B cell (primary cell): Measurements from ENCODE around the gene TFDP1. TPM values are rescaled to one million over a fixed set of nuclear protein-coding genes. Genes with fewer than 3 reads are reported as not detected.

Source experiments
- ATAC-seq: fragments of 200-7000 bp; cut with Tn5 transposase; one replicate; pipeline ENCODE4 v1.10.0; 2021; ENCODE audit warnings: low read depth, mild to moderate bottlenecking, moderate number of reproducible peaks, moderate library complexity
- CTCF ChIA-PET: fragments of 350-600 bp; sonication (Branson Sonifier 250); formaldehyde crosslinking; loops from one replicate; lab custom pipeline; 2021; ENCODE audit warnings: antibody characterized with exemption, inconsistent platforms; lab: Charles Lee
- POLR2A ChIA-PET: fragments of 350-600 bp; sonication (Branson Sonifier 250); formaldehyde crosslinking; loops from one replicate; lab custom pipeline; 2021; ENCODE audit warnings: antibody characterized with exemption; lab: Charles Lee
- DNase-seq: peaks from one replicate; pipeline ENCODE4 v3.0.0; 2013
- H2AFZ ChIP-seq: 2 replicates; pipeline ENCODE4 v1.6.1; 2012; ENCODE audit warnings: mild to moderate bottlenecking, low read depth, low read length; ENCODE audit not compliant: insufficient read depth, poor library complexity, severe bottlenecking
- H3K27ac ChIP-seq, 2 donors: 1 replicate in 1 of 2; 2 replicates in 1 of 2; pipeline ENCODE4 v1.5.1; 2012 to 2013; ENCODE audit warnings: low read length in 2 of 2, mild to moderate bottlenecking in 2 of 2, moderate library complexity in 1 of 2
- H3K27me3 ChIP-seq, 4 experiments: fragments of 200-600 bp in 1 of 4; sonication (generic) in 1 of 4; replicated peaks in 1 of 4; 1 replicate in 2 of 4; 2 replicates in 2 of 4; pipeline versions ENCODE4 v1.6.1 to v1.7.0; 2013 to 2016; ENCODE audit warnings: low read length in 3 of 4, mild to moderate bottlenecking in 2 of 4, mixed read lengths in 1 of 4, moderate library complexity in 1 of 4; ENCODE audit not compliant: insufficient read depth in 4 of 4, control insufficient read depth in 3 of 4; ENCODE audit errors: control extremely low read depth in 1 of 4
- H3K36me3 ChIP-seq, 2 experiments: replicated peaks in 1 of 2; 1 replicate in 1 of 2; 2 replicates in 1 of 2; pipeline versions ENCODE4 v1.6.1 to v1.7.1; 2013; ENCODE audit warnings: low read length in 1 of 2; ENCODE audit not compliant: insufficient read depth in 2 of 2, control insufficient read depth in 1 of 2; ENCODE audit errors: control extremely low read depth in 1 of 2, extremely low read depth in 1 of 2
- H3K4me1 ChIP-seq, 2 donors: fragments of 200-600 bp in 1 of 2; sonication (generic) in 1 of 2; 1 replicate in 1 of 2; 2 replicates in 1 of 2; pipeline versions ENCODE4 v1.5.1 to v1.6.1; 2013 to 2017; ENCODE audit warnings: low read length in 2 of 2; ENCODE audit not compliant: control insufficient read depth in 2 of 2, insufficient read depth in 2 of 2
- H3K4me2 ChIP-seq: replicated peaks from 2 replicates; pipeline ENCODE3; 2012; ENCODE audit warnings: mild to moderate bottlenecking, low read depth, low read length; ENCODE audit not compliant: poor library complexity, severe bottlenecking
- H3K4me3 ChIP-seq, 5 experiments: fragments of 200-600 bp in 1 of 5; sonication (generic) in 1 of 5; 1 replicate in 3 of 5; 2 replicates in 2 of 5; pipeline versions ENCODE4 v1.5.1 to v1.7.0; 2011 to 2016; ENCODE audit warnings: low read length in 4 of 5, mild to moderate bottlenecking in 4 of 5, low read depth in 2 of 5, control low read depth in 1 of 5, moderate library complexity in 1 of 5; ENCODE audit not compliant: insufficient read depth in 1 of 5; ENCODE audit errors: control extremely low read depth in 1 of 5, extremely low read depth in 1 of 5
- H3K79me2 ChIP-seq: fragments of 200-600 bp; sonication (generic); one replicate; pipeline ENCODE4 v1.6.0; 2016; ENCODE audit warnings: low read length; ENCODE audit not compliant: control insufficient read depth, insufficient read depth
- H3K9ac ChIP-seq: fragments of 200-600 bp; sonication (generic); 2 replicates; pipeline ENCODE4 v1.6.1; 2017; ENCODE audit warnings: mild to moderate bottlenecking, low read length, moderate library complexity
- H3K9me3 ChIP-seq, 3 donors: one replicate each; pipeline versions ENCODE4 v1.6.1 to v1.7.1; 2013; ENCODE audit warnings: low read length in 2 of 3; ENCODE audit not compliant: control insufficient read depth in 2 of 3, insufficient read depth in 1 of 3; ENCODE audit errors: control extremely low read depth in 1 of 3
- H4K20me1 ChIP-seq: 2 replicates; pipeline ENCODE4 v1.6.0; 2012; ENCODE audit warnings: mild to moderate bottlenecking, low read length; ENCODE audit not compliant: insufficient read depth, control insufficient read depth, poor library complexity, severe bottlenecking
- H3K27ac Mint-ChIP-seq: one replicate; pipeline ENCODE4 v1.8.0; 2021; ENCODE audit warnings: mixed read lengths
- H3K27me3 Mint-ChIP-seq: one replicate; pipeline ENCODE4 v1.8.0; 2021; ENCODE audit warnings: mixed read lengths
- H3K4me1 Mint-ChIP-seq: one replicate; pipeline ENCODE4 v1.8.0; 2021; ENCODE audit warnings: mixed read lengths
- H3K4me3 Mint-ChIP-seq: one replicate; pipeline ENCODE4 v1.8.0; 2021; ENCODE audit warnings: mixed read lengths
- H3K9me3 Mint-ChIP-seq: one replicate; pipeline ENCODE4 v1.8.0; 2022; ENCODE audit warnings: mixed read lengths; ENCODE audit not compliant: insufficient read depth
- CTCF ChIP-seq: fragments of 200-600 bp; IDR thresholded peaks from one replicate; pipeline ENCODE4 v1.8.0; 2022; ENCODE audit warnings: antibody characterized with exemption, mild to moderate bottlenecking
- EZH2 ChIP-seq: IDR thresholded peaks from 2 replicates; pipeline ENCODE4 v1.6.1; 2012; ENCODE audit warnings: borderline replicate concordance, low read depth, mild to moderate bottlenecking, moderate library complexity, low read length; ENCODE audit not compliant: insufficient read depth, poor library complexity, severe bottlenecking
- WGBS: methylation state at CpG from one replicate; pipeline ENCODE4 v1.1.5; 2013; ENCODE audit warnings: missing lambda C conversion rate; ENCODE audit not compliant: insufficient coverage; 5-methylcytosine and 5-hydroxymethylcytosine counted together
- intact Hi-C: fragments of 100-400 bp; cut with micrococcal nuclease; formaldehyde crosslinking; loops from one replicate; pipeline ENCODE4 v1.10.0; 2022
- polyA plus RNA-seq: library from polyadenylated mRNA; depleted of rRNA; stranded (reverse); fragments of >200 nt; gene quantifications from 2 replicates; pipeline ENCODE4 v1.2.3, GENCODE V29; 2012
- total RNA-seq, 2 donors: library from RNA; stranded (reverse); fragments of 120-200 nt in 1 of 2; gene quantifications; 1 replicate in 1 of 2; 2 replicates in 1 of 2; pipeline versions ENCODE4 v1.2.3 to v1.2.4, GENCODE V29; 2013 to 2022

TFDP1 gene
- total and polyA plus RNA-seq, 2 donors (not counting 1 experiment from before 2014, with no cell fraction given), result 19.1 to 31.1 TPM

DNA sequence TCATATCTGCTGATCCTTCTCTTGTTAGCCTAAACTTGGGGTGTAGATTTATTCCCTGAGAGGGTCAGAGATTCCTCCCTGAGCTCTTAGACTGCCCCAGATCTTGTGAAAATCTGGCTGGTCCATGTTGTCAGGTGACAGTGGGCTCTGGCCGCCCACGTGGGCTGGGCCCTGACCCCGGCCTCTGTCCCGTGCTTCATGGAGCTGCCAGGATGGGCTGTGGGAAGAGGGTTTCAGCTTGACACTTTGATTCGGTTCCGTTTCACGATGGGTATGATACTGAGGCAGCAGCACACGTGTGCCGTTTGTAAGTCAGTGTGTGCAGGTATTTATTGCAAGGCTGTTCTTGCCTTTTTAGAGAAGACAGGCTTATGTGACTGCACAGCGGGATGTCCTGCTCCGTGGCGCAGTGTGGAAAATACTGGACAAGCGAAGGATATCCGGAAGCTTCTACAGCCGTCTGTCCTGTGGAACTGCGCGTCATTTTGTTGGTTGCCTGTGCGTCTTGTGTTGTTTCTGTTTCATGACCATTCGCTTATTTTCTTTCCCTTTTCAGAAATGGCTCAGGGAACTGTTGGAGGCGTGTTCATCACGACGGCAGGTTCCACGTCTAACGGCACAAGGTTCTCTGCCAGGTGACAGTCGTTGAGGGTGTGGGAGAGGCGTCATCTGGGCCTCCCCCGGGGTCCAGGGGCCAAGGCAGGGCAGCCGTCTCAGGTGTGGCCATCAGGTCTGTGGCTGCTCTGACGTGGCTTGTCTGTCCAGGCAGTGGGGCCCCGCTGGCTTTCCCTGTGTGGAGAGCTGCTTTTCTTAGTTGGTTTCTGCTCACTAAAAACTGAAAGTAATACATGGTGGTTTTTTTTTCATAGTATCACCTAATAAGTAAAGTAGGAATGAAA, 53.0 kb downstream of the TFDP1 start:
- intact Hi-C loops, result no loop called here
- POLR2A ChIA-PET, result no interaction called here
- no peak for TF ChIP-seq CTCF
- TF ChIP-seq EZH2, result no peak
- Histone ChIP-seq H3K4me2 (no peak overlapping the region), H3K27me3 (no peaks in the 10 kb centered on the region), H3K79me2 (no peaks in the 10 kb centered on the region), H3K4me3 (no peak overlapping the region), H2AFZ (no peak overlapping the region), H3K27ac (no peak overlapping the region), H3K9me3 (peaks cover 0 to 3% (median under 1%) of the 10 kb centered on the region in 3 donors), H3K9ac (no peak overlapping the region), H4K20me1 (no peaks in the 10 kb centered on the region), H3K4me1 (no peaks in the 10 kb centered on the region), H3K36me3 (peaks cover 0 to 71% of the 10 kb centered on the region in 2 experiments)
- 97% methylated on average over 28 of the region's 30 CpGs for WGBS
- H3K4me3 Mint-ChIP-seq, result no peak overlapping the region
- peaks cover 3% of the 10 kb centered on the region for H3K4me1 Mint-ChIP-seq
- CTCF ChIA-PET, result no interaction called here
- no peaks in the 10 kb centered on the region for H3K9me3 Mint-ChIP-seq
- ATAC-seq (no peak), DNase-seq (no peak)
- H3K27ac Mint-ChIP-seq, result no peak overlapping the region
- H3K27me3 Mint-ChIP-seq, result no peaks in the 10 kb centered on the region

DNA sequence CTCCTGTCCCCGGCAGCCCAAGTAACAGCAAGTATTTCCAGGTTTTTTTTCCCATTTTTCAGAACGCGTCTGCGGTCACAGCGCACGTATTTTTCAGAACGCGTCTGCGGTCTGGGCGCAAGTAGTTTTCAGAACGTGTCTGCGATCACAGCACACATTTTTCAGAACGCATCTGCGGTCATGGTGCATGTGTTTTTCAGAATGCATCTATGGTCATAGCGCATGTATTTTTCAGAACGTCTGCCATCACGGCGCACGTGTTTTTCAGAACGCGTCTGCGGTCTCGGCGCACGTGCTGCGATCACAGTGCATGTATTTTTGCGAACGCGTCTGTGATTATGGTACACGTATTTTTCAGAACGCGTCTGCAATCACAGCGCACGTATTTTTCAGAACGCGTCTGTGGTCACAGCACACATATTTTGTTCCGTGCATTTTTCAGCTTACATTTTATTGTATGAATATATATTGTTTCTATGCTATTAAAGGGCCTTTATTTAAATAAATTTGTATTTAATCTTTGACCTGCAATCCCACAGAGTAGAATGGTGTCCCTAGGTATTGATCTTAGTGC, 53.7 kb downstream of the TFDP1 start:
- intact Hi-C loops, result no loop called here
- Histone ChIP-seq H4K20me1 (no peaks in the 10 kb centered on the region), H3K9ac (no peak overlapping the region), H3K4me1 (peaks cover 0 to 4% of the 10 kb centered on the region in 2 donors), H3K79me2 (no peaks in the 10 kb centered on the region), H3K27ac (no peak overlapping the region), H3K4me3 (no peak overlapping the region), H3K27me3 (no peaks in the 10 kb centered on the region), H3K4me2 (no peak overlapping the region), H3K36me3 (peaks cover 0 to 67% of the 10 kb centered on the region in 2 experiments), H2AFZ (no peak overlapping the region), H3K9me3 (peaks cover 0 to 3% (median 1%) of the 10 kb centered on the region in 3 donors)
- Mint-ChIP-seq H3K27me3 (no peaks in the 10 kb centered on the region), H3K9me3 (no peaks in the 10 kb centered on the region), H3K4me1 (peaks cover 11% of the 10 kb centered on the region), H3K4me3 (no peak overlapping the region), H3K27ac (no peak overlapping the region)
- CTCF ChIA-PET, result no interaction called here
- ATAC-seq (no peak), DNase-seq (no peak)
- 97% methylated on average over 29 of the region's 37 CpGs for WGBS
- TF ChIP-seq EZH2 (no peak), CTCF (no peak)
- POLR2A ChIA-PET, result no interaction called here
